ENCODE data around the gene PISD.
A peak's percentile ranks its signal among the peaks of the same experiment; 100 is the strongest.

The PISD gene

DNA sequence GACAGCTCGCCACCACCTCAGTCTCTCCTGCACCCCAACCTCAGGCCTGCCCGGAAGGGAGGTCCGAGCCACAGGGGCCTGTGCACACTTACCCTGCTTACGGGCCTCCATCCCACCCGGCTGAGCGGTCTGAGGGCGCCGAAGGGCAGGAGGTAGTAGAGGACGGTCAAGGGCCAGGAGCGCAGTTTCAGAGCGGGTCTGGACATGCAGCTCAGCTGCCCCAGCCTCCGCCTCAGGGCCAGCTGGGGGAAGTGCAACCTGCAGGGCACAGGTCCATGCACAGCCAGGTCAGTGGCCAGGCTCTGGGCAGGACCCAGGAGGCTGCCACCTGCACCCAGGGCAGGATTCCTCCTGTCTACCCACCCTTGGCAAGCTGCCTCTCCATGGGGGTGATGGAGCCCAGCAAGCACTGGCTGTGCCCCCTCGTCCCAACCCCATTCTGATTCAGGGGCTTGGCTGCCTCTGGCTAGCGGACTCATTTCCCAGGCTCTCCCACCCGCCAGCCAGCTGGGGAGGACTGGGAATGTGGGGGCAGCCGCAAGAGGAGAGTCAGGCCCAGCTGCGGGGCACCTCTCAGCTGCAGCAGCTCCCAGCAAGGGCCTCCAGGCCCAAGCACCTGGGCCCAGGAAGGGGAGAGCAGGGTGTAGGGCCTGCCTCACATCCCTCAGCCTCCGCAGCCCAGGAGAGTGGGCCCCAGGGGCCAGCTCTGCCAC lies 38.3 kb downstream of the PISD start:
- no peak for DNase-seq

DNA sequence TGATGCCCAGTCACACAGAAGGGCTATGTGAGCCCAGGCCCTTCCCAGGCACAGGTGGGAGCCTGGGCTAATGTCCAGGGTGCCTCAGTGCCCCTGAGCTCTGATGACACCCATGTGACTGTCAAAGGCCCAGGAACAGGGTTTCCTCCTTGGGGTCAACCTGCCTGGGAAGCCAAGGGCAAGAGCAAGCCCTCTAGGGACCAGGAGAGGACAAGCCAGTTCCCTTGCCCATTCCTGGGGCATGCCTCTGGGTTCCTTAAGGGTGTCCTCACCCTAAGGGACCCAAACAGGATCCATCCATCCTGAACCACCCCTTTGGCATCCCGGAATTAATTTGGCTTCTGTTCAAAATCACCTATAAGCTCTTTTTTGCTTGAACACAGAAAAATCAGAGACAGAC lies 39.0 kb downstream of the PISD start:
- DNase-seq = no peak

DNA sequence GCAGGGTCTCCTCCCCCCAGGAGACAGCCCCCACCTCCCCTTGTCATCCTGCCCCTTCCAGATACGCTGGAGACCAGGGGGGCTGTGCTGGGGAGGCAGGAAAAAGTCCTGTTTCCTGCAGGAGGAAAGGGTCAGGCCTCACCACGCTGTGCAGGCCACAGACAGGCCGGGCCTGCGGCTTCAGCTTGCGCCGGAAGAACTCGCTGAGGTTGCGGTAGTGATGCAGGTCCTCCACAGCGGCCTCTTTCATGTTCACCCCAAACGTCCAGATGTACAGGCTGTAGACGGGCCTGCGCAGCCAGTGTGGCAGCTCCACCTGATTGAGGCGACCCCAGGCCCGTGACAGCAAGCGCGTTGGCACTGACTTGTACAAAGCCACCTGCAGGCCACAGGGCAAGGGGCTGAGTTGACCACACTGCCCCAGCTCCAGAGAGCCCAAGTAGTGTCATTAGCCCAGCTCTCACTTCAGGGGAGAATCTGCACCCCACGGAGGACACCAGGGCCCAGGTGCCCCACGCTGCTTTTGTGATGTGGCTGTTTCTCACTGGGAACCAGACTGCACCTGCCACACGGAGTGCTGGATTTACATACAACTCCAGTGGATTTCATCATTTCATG lies 40.4 kb downstream of the PISD start:
- no peak for DNase-seq

DNA sequence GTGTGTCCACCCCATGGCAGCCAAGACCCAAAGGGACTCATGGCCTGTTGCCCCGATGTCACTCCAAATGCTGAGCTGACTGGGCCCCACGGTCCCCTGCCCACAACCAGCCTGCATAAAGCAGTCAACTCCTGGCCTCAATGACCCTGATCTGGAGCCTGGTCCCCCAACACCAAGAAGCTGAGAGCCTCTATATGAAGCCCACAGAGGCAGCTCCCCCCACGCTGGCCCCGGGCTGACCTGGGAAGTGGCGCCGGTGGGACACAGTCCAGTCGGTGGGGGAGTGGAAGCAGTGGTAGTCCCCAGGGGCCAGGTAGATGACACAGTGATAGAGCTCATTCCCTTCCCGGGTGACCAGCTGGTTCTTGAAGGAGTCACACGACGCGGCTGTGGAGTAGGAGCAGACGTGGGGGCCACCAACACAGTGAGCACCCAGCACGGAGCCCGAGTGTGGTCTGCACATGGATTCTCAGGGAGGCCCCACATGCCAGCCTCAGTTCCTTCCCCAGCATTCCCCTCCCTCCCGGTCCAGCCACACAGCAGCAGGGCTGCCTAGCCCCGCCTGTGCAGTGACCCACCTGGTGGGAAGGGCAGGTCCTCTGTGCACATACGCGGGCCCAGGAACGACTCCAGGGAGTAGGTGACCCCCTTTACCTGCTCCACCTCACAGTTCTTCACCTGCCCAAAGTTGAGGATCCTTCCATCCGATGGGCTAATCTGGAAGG lies 41.1 kb downstream of the PISD start:
- no peak for DNase-seq

- no peak for DNase-seq
Observed at GRCh38 chr22:31619611-31620300, 42.3 kb downstream of the PISD start.

- DNase-seq = no peak
Observed at GRCh38 chr22:31618471-31619176, 43.4 kb downstream of the PISD start.

- DNase-seq = no peak
Observed at GRCh38 chr22:31618057-31618456, 44.0 kb downstream of the PISD start.

GRCh38 chr22:31616315-31616980 lies 45.6 kb downstream of the PISD start:
- peak; percentile 65 for DNase-seq

GRCh38 chr22:31615940-31616314 lies 46.1 kb downstream of the PISD start:
- DNase-seq = no peak

DNA sequence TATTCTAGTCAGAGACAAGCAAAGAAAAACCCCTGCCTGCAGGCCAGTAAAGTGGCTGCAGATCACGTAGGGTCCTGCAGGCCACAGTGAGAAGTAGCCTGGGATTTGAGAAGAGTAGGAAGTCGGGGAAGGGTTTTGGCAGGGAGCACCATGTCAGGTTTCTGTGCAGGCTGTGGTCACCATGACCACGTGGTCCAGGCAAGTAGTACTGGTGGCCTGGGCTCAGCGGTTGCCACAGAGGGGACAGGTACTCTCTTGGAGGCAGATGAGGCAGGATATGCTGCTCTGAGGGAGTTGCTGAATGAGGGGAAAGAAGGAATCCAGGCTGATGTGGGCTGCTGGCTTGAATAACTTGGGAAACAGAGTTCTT lies 46.5 kb downstream of the PISD start:
- DNase-seq = no peak

- DNase-seq = no peak
Observed at GRCh38 chr22:31614781-31615490, 47.1 kb downstream of the PISD start.

- no peak for DNase-seq
Observed at GRCh38 chr22:31613904-31614296, 48.1 kb downstream of the PISD start.

DNA sequence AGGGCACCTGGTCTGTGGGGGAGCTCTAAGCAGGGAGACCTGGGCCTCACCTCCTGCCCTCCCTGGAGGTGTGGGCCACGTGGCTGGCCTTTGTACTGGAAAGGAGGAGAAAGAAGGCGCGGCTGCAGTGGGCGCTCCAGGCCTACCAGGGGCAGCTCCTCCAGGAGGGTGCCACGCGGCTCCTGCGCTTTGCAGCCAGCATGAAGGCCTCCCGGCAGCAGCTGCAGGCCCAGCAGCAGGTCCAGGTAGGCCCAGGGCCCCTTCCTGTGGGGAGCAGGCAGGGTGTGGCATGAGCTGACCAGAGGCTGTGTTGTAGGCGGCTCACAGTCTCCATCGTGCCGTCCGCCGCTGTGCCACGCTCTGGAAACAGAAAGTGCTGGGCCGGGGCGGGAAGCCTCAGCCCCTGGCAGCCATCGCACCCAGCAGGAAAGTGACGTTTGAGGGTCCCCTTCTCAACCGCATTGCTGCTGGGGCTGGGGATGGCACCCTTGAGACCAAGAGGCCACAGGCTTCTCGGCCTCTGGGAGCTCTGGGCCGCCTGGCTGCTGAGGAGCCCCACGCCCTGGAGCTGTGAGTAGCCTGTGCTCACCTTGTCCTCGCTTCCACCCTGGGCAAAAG lies 48.6 kb downstream of the PISD start:
- no peak for DNase-seq

DNA sequence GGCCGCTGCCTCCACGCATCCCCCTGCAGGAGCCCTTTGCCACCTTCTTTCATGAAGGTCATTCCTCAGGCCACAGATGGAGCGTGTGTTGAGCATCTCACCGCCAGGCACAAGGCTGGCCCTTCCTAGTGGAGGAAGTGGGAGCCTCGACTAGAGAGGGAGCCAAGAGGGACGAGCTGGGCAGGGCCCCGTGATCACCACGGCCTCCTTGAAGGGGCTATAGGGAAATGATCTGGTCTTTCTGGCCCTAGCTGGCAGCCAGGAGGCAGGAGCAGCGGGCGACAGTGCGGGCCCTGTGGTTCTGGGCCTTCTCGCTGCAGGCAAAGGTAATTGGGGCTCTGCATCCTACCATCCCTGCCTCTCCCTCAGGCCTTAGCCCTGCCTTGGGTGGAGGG lies 49.1 kb downstream of the PISD start:
- DNase-seq = no peak

DNA sequence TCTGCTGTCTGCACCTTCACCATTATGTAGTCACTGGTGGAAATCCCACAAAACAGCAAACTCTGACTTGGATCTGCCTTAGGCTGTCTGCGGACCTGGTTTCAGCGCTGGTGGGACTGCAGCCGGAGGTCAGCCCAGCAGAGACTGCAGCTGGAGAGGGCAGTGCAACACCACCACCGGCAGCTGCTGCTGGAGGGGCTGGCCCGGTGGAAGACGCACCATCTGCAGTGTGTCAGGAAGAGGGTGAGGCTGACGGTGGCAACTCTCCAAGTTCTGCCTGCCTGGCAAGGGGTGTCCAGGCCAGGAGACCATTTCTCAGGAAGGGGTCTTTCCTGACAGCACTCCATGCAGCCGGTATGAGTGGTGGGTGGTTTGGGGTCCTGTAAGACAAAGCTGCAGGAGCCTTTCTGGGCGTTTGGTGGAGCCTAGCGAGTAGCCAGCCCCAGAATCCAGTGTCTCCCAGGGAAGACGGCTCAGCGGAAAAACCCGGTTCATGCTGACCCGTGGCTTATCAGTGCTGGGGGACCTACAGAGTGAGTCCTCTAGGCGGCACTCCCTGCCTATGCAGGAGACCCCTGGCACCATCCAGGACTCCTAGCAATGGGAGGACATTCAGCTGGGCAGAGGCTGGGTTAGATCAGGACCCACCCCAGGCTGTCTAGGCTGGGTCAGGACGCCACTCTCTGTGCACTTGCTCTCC lies 50.8 kb downstream of the PISD start:
- no peak for DNase-seq

- DNase-seq = no peak
Observed at GRCh38 chr22:31610611-31611010, 51.4 kb downstream of the PISD start.

GRCh38 chr22:31609716-31610115 lies 52.3 kb downstream of the PISD start:
- no peak for DNase-seq

DNA sequence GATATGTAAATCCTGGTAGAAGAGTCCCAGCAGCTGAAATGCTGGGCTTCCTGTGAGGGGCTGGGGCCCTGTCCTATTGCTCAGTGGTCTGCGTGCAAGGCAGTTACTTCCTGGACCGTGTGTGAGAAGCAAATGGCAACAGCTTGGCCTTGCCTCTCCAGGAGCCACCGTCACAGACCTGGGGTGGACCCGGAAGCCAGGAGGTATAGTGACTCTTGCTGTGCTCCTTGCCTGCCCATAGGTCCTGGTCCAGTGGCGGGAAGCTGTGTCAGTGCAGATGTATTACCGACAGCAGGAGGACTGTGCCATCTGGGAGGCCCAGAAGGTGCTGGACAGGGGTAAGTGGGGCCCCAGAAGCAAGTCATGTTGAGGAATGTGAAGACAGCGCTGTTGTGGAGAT lies 54.3 kb downstream of the PISD start:
- DNase-seq = peak; percentile 1

- DNase-seq = peak; percentile 1
Observed at GRCh38 chr22:31605851-31606585, 56.0 kb downstream of the PISD start.

All from activated CD4-positive, alpha-beta T cell treated with anti-CD3 and anti-CD28 coated beads for 48 hours (primary cell).